Activated naive CD8-positive, alpha-beta T cell treated with anti-CD3 and anti-CD28 coated beads for 36 hours (primary cell): Measurements from ENCODE around the gene CLECL1. TPM values are rescaled to one million over a fixed set of nuclear protein-coding genes. Genes with fewer than 3 reads are reported as not detected.
"Not testable (repeated sequence)": the region's sequence is repeated elsewhere in the genome, so short reads cannot be mapped to it uniquely, and the experiment has no call there.

Experiments
- DNase-seq: peaks from one replicate; pipeline ENCODE4 v3.0.0; 2021
- H3K27ac Mint-ChIP-seq: one replicate; pipeline ENCODE4 v1.8.0; 2022; ENCODE audit warnings: mild to moderate bottlenecking, moderate library complexity, mixed read lengths
- H3K27me3 Mint-ChIP-seq: one replicate; pipeline ENCODE4 v1.8.0; 2022; ENCODE audit warnings: mild to moderate bottlenecking, mixed read lengths
- H3K36me3 Mint-ChIP-seq: one replicate; pipeline ENCODE4 v1.8.0; 2021; ENCODE audit warnings: mild to moderate bottlenecking, mixed read lengths
- H3K4me1 Mint-ChIP-seq: one replicate; pipeline ENCODE4 v1.8.0; 2021; ENCODE audit warnings: mixed read lengths
- H3K4me3 Mint-ChIP-seq: one replicate; pipeline ENCODE4 v1.8.0; 2022; ENCODE audit warnings: mild to moderate bottlenecking, moderate library complexity, mixed read lengths
- H3K9me3 Mint-ChIP-seq: one replicate; pipeline ENCODE4 v1.8.0; 2022; ENCODE audit warnings: mixed read lengths
- total RNA-seq, 2 experiments: library from RNA; stranded (reverse); gene quantifications; one replicate each; pipeline ENCODE4 v1.2.3, GENCODE V29; 2021

CLECL1 gene
- total RNA-seq, 2 experiments from 2014 or later: 6.4 to 7.0 TPM

- Mint-ChIP-seq H3K36me3 (peaks cover 1% of the 10 kb centered on the region), H3K27me3 (no peaks in the 10 kb centered on the region), H3K9me3 (no peaks in the 10 kb centered on the region), H3K4me1 (peaks cover 34% of the 10 kb centered on the region), H3K4me3 (no peak overlapping the region), H3K27ac (peak overlapping the region; percentile 61)
- DNase-seq: no peak
Observed at GRCh38 chr12:9717070-9717925, 15.6 kb downstream of the CLECL1 start.

GRCh38 chr12:9713032-9713558 is 19.8 kb downstream of the CLECL1 start:
- not testable (repeated sequence) for H3K9me3 Mint-ChIP-seq, H3K4me3 Mint-ChIP-seq, H3K27me3 Mint-ChIP-seq, H3K36me3 Mint-ChIP-seq, DNase-seq, H3K27ac Mint-ChIP-seq
- H3K4me1 Mint-ChIP-seq: peaks cover 33% of the 10 kb centered on the region

GRCh38 chr12:9711664-9712063 is 21.2 kb downstream of the CLECL1 start:
- DNase-seq: no peak
- H3K27ac Mint-ChIP-seq: no peak overlapping the region
- no peak overlapping the region for H3K4me3 Mint-ChIP-seq
- H3K36me3 Mint-ChIP-seq: peaks cover 11% of the 10 kb centered on the region
- H3K27me3 Mint-ChIP-seq: no peaks in the 10 kb centered on the region
- peaks cover 1% of the 10 kb centered on the region for H3K9me3 Mint-ChIP-seq
- peaks cover 46% of the 10 kb centered on the region for H3K4me1 Mint-ChIP-seq

- Mint-ChIP-seq H3K4me1 (peaks cover 47% of the 10 kb centered on the region), H3K4me3 (no peak overlapping the region), H3K9me3 (peaks cover 10% of the 10 kb centered on the region), H3K27ac (peak overlapping the region; percentile 47), H3K36me3 (peaks cover 19% of the 10 kb centered on the region), H3K27me3 (no peaks in the 10 kb centered on the region)
- no peak for DNase-seq
Observed at GRCh38 chr12:9710584-9711375, 22.1 kb downstream of the CLECL1 start.

- Mint-ChIP-seq H3K4me3 (no peak overlapping the region), H3K4me1 (peaks cover 50% of the 10 kb centered on the region), H3K27me3 (no peaks in the 10 kb centered on the region), H3K36me3 (peaks cover 27% of the 10 kb centered on the region), H3K9me3 (peaks cover 23% of the 10 kb centered on the region), H3K27ac (peak overlapping the region; percentile 92)
- DNase-seq: no peak
Observed at GRCh38 chr12:9708853-9709252, 24.0 kb downstream of the CLECL1 start.

GRCh38 chr12:9707864-9708808 is 24.8 kb downstream of the CLECL1 start:
- peak overlapping the region; percentile 92 for H3K27ac Mint-ChIP-seq
- peaks cover 27% of the 10 kb centered on the region for H3K36me3 Mint-ChIP-seq
- peak; percentile 61 for DNase-seq
- peaks cover 23% of the 10 kb centered on the region for H3K9me3 Mint-ChIP-seq
- peaks cover 46% of the 10 kb centered on the region for H3K4me1 Mint-ChIP-seq
- H3K27me3 Mint-ChIP-seq: no peaks in the 10 kb centered on the region
- H3K4me3 Mint-ChIP-seq: peak overlapping the region; percentile 73

GRCh38 chr12:9707356-9707755 is 25.5 kb downstream of the CLECL1 start:
- Mint-ChIP-seq H3K4me3 (peak overlapping the region; percentile 73), H3K4me1 (peaks cover 48% of the 10 kb centered on the region), H3K27ac (peak overlapping the region; percentile 92), H3K27me3 (no peaks in the 10 kb centered on the region), H3K9me3 (peaks cover 23% of the 10 kb centered on the region), H3K36me3 (peaks cover 28% of the 10 kb centered on the region)
- no peak for DNase-seq

GRCh38 chr12:9706086-9706685 is 26.7 kb downstream of the CLECL1 start:
- no peaks in the 10 kb centered on the region for H3K27me3 Mint-ChIP-seq
- peaks cover 30% of the 10 kb centered on the region for H3K36me3 Mint-ChIP-seq
- peak overlapping the region; percentile 65 for H3K27ac Mint-ChIP-seq
- H3K4me3 Mint-ChIP-seq: no peak overlapping the region
- no peak for DNase-seq
- H3K9me3 Mint-ChIP-seq: peaks cover 23% of the 10 kb centered on the region
- H3K4me1 Mint-ChIP-seq: peaks cover 58% of the 10 kb centered on the region

- peak overlapping the region; percentile 1 for H3K27ac Mint-ChIP-seq
- H3K4me3 Mint-ChIP-seq, H3K27me3 Mint-ChIP-seq, DNase-seq: not testable (repeated sequence)
- peaks cover 67% of the 10 kb centered on the region for H3K4me1 Mint-ChIP-seq
- H3K36me3 Mint-ChIP-seq: peaks cover 34% of the 10 kb centered on the region
- H3K9me3 Mint-ChIP-seq: peaks cover 25% of the 10 kb centered on the region
Observed at GRCh38 chr12:9704561-9704960, 28.3 kb downstream of the CLECL1 start.

- peaks cover 41% of the 10 kb centered on the region for H3K36me3 Mint-ChIP-seq
- no peaks in the 10 kb centered on the region for H3K27me3 Mint-ChIP-seq
- H3K4me1 Mint-ChIP-seq: peaks cover 72% of the 10 kb centered on the region
- H3K27ac Mint-ChIP-seq: peak overlapping the region; percentile 94
- peaks cover 30% of the 10 kb centered on the region for H3K9me3 Mint-ChIP-seq
- peak overlapping the region; percentile 65 for H3K4me3 Mint-ChIP-seq
- peak; percentile 55 for DNase-seq
Observed at GRCh38 chr12:9702255-9702654, 30.6 kb downstream of the CLECL1 start.

- Mint-ChIP-seq H3K9me3 (peaks cover 32% of the 10 kb centered on the region), H3K4me1 (peaks cover 72% of the 10 kb centered on the region), H3K27ac (peak overlapping the region; percentile 94), H3K36me3 (peaks cover 42% of the 10 kb centered on the region), H3K27me3 (no peaks in the 10 kb centered on the region), H3K4me3 (peak overlapping the region; percentile 65)
- DNase-seq: peak; percentile 34
Observed at GRCh38 chr12:9701380-9702154, 31.3 kb downstream of the CLECL1 start.

GRCh38 chr12:9700606-9700956 is 32.3 kb downstream of the CLECL1 start:
- Mint-ChIP-seq H3K27me3 (no peaks in the 10 kb centered on the region), H3K4me1 (peaks cover 69% of the 10 kb centered on the region), H3K27ac (peak overlapping the region; percentile 94), H3K4me3 (peak overlapping the region; percentile 6), H3K9me3 (peaks cover 29% of the 10 kb centered on the region), H3K36me3 (peaks cover 44% of the 10 kb centered on the region)
- DNase-seq: no peak

- Mint-ChIP-seq H3K9me3 (peaks cover 29% of the 10 kb centered on the region), H3K36me3 (peaks cover 44% of the 10 kb centered on the region), H3K4me1 (peaks cover 69% of the 10 kb centered on the region), H3K27ac (peak overlapping the region; percentile 94), H3K27me3 (no peaks in the 10 kb centered on the region), H3K4me3 (peak overlapping the region; percentile 4)
- no peak for DNase-seq
Observed at GRCh38 chr12:9699898-9700605, 32.8 kb downstream of the CLECL1 start.
